Measurements from ENCODE around the gene PTGES3. TPM values are rescaled to one million over a fixed set of nuclear protein-coding genes. Genes with fewer than 3 reads are reported as not detected.
"Not testable (repeated sequence)": the region's sequence is repeated elsewhere in the genome, so short reads cannot be mapped to it uniquely, and the experiment has no call there.

Gene PTGES3, protein sequence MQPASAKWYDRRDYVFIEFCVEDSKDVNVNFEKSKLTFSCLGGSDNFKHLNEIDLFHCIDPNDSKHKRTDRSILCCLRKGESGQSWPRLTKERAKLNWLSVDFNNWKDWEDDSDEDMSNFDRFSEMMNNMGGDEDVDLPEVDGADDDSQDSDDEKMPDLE
- 100 to 1,000 TPM in 3 of 4 donors, 10 to 100 TPM in 1; 80.7 to 236 (median 141) TPM for total RNA-seq

DNA sequence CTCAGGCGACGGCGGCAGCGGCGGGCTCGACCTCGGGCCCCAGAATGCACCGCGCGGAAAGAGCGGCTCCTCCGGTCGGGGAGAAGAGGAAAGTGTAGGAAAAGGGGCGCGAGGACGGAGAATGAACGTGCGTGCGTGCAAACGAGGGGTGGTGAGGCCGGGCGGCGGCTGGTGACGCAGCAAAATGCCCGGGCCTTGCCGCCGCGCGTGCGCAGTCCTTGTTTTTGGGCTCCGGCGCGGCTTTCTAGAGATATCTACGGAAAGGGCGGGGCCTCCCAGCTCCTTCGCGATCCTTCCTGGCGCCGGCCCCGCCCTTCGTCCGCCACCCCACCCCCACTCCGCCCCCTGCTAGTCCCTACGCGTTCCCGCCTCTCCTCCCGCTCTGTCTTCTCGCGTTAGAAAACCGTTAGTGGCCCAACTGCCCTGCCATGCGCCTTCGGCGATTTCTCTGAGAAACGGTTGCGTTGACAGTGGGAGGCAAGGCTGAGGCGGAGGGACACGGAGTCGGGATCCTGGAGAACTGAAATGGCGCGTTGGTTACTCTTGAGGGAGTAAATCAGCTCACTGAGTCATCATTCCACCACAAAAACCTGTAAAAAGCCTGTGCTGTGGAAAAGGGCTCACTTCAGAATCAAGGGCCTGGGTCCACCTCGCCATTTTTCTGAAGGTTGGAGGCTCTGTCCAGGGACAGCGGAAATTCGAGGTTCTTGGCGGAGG lies at the start of gene PTGES3:
PTGES3 (minus strand) TSS at position 156 of the 717 bp plus-strand sequence. CDS start 285 bp downstream, outside the sequence.
- intact Hi-C loops (cut with DNase I; ENCODE audit: low total_unique reads), result loop anchor here (5.0 kb wide), 1 partner anchor 39 kb away; the partner anchor contains the start of gene NACA
- peak; percentile 98 for DNase-seq

DNA sequence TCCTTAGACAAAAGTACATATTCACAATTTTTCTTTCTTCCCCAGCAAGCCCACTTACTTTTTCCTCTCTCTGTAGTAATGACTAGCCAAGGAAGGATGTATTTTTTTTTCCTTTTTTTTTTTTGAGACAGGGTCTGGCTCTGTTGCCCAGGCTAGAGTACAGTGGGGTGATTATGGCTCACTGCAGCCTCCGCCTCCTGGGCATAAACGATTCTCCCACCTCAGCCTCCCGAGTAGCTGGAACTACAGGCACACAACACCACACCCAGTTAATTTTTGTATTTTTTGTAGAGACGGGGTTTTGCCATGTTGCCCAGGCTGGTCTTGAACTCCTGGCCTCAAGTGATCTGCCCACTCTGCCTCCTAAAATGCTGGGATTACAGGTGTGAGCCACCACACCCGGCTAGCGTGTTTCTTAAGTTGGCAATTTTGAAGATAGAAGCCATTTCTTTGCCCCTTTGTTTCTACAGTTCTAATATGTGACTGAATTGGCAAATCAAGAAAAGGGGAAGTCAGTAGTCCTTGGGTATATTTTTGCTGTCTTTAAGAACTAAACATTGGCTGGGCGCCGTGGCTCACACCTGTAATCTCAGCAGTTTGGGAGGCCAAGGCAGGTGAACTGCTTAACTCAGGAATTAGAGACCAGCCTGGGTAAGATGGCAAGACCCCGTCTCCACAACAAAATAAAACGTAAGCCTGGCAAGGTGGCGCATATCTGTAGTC lies 40.2 kb upstream of the PTGES3 start:
- Histone ChIP-seq H3K36me3 (no peaks in the 10 kb centered on the region), H3K27me3 (no peaks in the 10 kb centered on the region), H3K4me3 (no peak overlapping the region), H3K9me3 (no peaks in the 10 kb centered on the region), H3K27ac (no peak overlapping the region), H3K4me1 (no peaks in the 10 kb centered on the region)
- no peak for TF ChIP-seq POLR2A (IDR thresholded peaks at IDR 0.05)
- TF ChIP-seq, protein P1, sequence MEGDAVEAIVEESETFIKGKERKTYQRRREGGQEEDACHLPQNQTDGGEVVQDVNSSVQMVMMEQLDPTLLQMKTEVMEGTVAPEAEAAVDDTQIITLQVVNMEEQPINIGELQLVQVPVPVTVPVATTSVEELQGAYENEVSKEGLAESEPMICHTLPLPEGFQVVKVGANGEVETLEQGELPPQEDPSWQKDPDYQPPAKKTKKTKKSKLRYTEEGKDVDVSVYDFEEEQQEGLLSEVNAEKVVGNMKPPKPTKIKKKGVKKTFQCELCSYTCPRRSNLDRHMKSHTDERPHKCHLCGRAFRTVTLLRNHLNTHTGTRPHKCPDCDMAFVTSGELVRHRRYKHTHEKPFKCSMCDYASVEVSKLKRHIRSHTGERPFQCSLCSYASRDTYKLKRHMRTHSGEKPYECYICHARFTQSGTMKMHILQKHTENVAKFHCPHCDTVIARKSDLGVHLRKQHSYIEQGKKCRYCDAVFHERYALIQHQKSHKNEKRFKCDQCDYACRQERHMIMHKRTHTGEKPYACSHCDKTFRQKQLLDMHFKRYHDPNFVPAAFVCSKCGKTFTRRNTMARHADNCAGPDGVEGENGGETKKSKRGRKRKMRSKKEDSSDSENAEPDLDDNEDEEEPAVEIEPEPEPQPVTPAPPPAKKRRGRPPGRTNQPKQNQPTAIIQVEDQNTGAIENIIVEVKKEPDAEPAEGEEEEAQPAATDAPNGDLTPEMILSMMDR (IDR thresholded peaks at IDR 0.05), result no peak
- DNase-seq, result no peak
- intact Hi-C loops (cut with DNase I; ENCODE audit: low total_unique reads), result loop anchor here (5.0 to 10.0 kb wide), 2 partner anchors 41 to 93 kb away; partner anchors contain the start of genes BAZ2A and PTGES3

More for the DNA sequence above, at the start of gene PTGES3:
- no peaks in the 10 kb centered on the region for H3K4me1 ChIP-seq
- TF ChIP-seq POLR2A (IDR thresholded peaks at IDR 0.05), result peak; percentile 92 to 97
- TF ChIP-seq, protein P1 (IDR thresholded peaks at IDR 0.05), result peak in 2 of 4 experiments; percentile 19 to 45
- H3K4me3 ChIP-seq, result peak within 1 kb of the TSS; percentile 93 to 98
- no peaks in the 10 kb centered on the region for H3K27me3 ChIP-seq
- peak within 1 kb of the TSS; percentile 99 to 100 for H3K27ac ChIP-seq
- H3K9me3 ChIP-seq, result no peaks in the 10 kb centered on the region
- H3K36me3 ChIP-seq, result no peaks in the 10 kb centered on the region

DNA sequence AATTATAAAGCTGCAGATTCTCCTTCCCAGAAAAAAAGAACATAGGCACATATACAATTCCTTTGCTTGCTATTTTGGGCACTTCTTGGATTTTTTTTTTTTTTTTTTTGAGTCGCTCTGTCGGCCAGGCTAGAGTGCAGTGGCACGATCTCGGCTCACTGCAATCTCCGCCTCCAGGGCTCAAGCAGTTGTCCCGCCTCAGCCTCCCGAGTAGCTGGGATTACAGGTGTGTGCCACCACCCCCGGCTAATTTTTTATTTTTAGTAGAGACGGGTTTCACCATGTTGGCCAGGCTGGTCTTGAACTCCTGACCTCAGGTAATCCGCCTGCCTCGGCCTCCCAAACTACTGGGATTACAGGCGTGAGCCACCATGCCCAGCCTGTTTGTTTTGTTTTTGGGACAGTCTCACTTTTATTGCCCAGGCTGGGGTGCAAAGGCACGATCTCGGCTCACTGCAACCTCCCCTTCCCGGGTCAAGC lies 38.2 kb upstream of the PTGES3 start:
- H3K36me3 ChIP-seq, H3K9me3 ChIP-seq, DNase-seq, H3K27me3 ChIP-seq, H3K4me3 ChIP-seq: not testable (repeated sequence)
- Histone ChIP-seq H3K4me1 (peaks cover 6 to 13% of the 10 kb centered on the region in 2 donors), H3K27ac (peak overlapping the region; percentile 88 to 93)
- intact Hi-C loops (cut with DNase I; ENCODE audit: low total_unique reads), result loop anchor here (5.0 to 10.0 kb wide), 2 partner anchors 39 to 91 kb away; partner anchors contain the start of genes BAZ2A and PTGES3

DNA sequence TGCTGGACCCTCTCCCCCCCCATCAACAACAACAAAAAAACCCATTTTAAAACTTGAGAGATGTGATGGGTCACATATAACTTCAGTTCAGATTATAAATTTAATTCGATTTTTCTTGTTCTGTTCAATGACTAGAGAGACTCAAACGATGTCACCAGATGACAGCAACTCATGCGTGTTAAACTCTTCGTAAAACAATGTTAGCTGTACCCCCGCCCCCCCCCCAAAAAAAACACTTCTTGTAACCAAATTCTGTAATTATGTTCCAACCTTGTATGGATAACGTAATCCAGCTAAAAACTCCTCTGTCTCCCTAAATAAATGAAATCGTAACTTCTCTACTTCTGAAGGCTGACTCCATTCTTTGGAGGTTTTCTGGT lies 37.6 kb upstream of the PTGES3 start:
- Histone ChIP-seq H3K4me1 (peaks cover 9 to 14% of the 10 kb centered on the region in 2 donors), H3K4me3 (peak overlapping the region; percentile 61 to 78), H3K27ac (peak overlapping the region; percentile 88 to 93), H3K36me3 (no peaks in the 10 kb centered on the region), H3K27me3 (no peaks in the 10 kb centered on the region), H3K9me3 (no peaks in the 10 kb centered on the region)
- intact Hi-C loops (cut with DNase I; ENCODE audit: low total_unique reads), result loop anchor here (5.0 to 10.0 kb wide), 2 partner anchors 38 to 91 kb away; partner anchors contain the start of genes BAZ2A and PTGES3
- no peak for TF ChIP-seq POLR2A (IDR thresholded peaks at IDR 0.05)
- TF ChIP-seq, protein P1 (IDR thresholded peaks at IDR 0.05), result no peak
- DNase-seq, result no peak

DNA sequence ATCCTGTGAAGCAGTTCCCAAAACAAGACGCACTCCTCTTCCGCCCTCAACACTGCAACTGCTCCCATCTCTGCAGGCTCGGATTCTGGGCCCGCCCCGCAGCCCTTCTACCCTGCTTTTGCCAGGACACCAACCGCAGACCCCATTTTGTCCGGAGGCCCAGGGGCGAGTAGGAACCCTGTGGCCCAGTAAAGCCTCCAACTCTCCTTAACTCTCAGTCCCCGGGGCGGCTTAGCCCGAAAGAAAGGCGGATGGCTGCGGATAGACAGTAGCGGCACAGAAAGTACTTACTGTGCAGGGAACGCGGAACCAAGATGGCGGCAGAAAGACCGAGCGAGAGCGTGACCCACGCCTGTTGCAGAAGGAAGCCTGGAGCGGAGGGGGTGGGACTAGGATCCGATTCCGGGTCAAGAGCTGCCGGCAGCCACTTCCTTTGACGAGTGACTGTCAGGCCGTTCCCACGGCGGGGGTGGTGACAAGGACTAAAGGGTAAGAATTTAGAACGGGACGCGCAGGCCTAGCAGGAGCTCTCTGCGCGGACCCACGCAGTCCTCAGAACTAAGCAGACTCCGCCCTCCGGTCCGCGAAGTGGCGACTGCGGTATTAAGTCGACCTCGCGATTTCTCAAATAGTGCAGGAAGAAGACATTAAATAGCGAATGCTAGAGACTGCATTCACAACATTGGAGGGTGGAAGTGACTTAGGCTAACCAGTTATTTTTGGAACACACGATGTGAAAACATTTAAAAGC lies 37.1 kb upstream of the PTGES3 start, which contains the start of gene NACA:
NACA (minus strand) TSS at position 328 of the 751 bp plus-strand sequence. CDS start 778 bp downstream, outside the sequence.
- Histone ChIP-seq H3K36me3 (no peaks in the 10 kb centered on the region), H3K9me3 (no peaks in the 10 kb centered on the region), H3K4me3 (peak within 1 kb of the TSS; percentile 61 to 78), H3K27ac (peak within 1 kb of the TSS; percentile 88 to 93), H3K4me1 (peaks cover 9 to 14% of the 10 kb centered on the region in 2 donors), H3K27me3 (no peaks in the 10 kb centered on the region)
- DNase-seq, result peak; percentile 96 to 97
- intact Hi-C loops (cut with DNase I; ENCODE audit: low total_unique reads), result loop anchor here (5.0 to 10.0 kb wide), 2 partner anchors 38 to 90 kb away; partner anchors contain the start of genes BAZ2A and PTGES3
- TF ChIP-seq, protein P1 (IDR thresholded peaks at IDR 0.05), result peak in 1 of 4 experiments; percentile 33
- TF ChIP-seq POLR2A (IDR thresholded peaks at IDR 0.05), result peak; percentile 94

Data from uterus (tissue), 4 donors.